HG02973 (cell line): ENCODE measurements around the gene SCGB1D4.

ENCODE experiments used
- ATAC-seq: cut with Tn5 transposase; IDR thresholded peaks from one replicate; pipeline ENCODE4 v1.9.1; 2021; ENCODE audit warnings: moderate library complexity; ENCODE audit not compliant: unreplicated experiment

SCGB1D4 gene

GRCh38 chr11:62280452-62280851 lies 18.4 kb downstream of the SCGB1D4 start:
- no peak for ATAC-seq

GRCh38 chr11:62273789-62274275 lies 25.0 kb downstream of the SCGB1D4 start:
- no peak for ATAC-seq

GRCh38 chr11:62273284-62273683 lies 25.6 kb downstream of the SCGB1D4 start:
- no peak for ATAC-seq

- ATAC-seq: no peak
Measured at GRCh38 chr11:62269654-62270278, 29.1 kb downstream of the SCGB1D4 start, which contains the start of gene SCGB2A2. Gene SCGB2A2 (plus strand): TSS chr11:62270158. CDS start chr11:62270217, 59 bp downstream.

- no peak for ATAC-seq
Measured at GRCh38 chr11:62267576-62267975, 31.3 kb downstream of the SCGB1D4 start.

GRCh38 chr11:62267050-62267449 lies 31.8 kb downstream of the SCGB1D4 start:
- ATAC-seq: no peak

- ATAC-seq: no peak
Measured at GRCh38 chr11:62266558-62266957, 32.3 kb downstream of the SCGB1D4 start.

- no peak for ATAC-seq
Measured at GRCh38 chr11:62264004-62264403, 34.9 kb downstream of the SCGB1D4 start.

GRCh38 chr11:62260261-62260953 lies 38.5 kb downstream of the SCGB1D4 start:
- no peak for ATAC-seq

- ATAC-seq: no peak
Measured at GRCh38 chr11:62256281-62256680, 42.6 kb downstream of the SCGB1D4 start.

- ATAC-seq: no peak
Measured at GRCh38 chr11:62253999-62254542, 44.8 kb downstream of the SCGB1D4 start.

- ATAC-seq: no peak
Measured at GRCh38 chr11:62251698-62252097, 47.2 kb downstream of the SCGB1D4 start.
